HG03521 (cell line): ENCODE data around the gene GGTA1.

Experiments used
- ATAC-seq: cut with Tn5 transposase; IDR thresholded peaks from one replicate; pipeline ENCODE4 v1.9.1; 2021; ENCODE audit warnings: mild to moderate bottlenecking, moderate library complexity; ENCODE audit not compliant: unreplicated experiment

GGTA1 gene

DNA sequence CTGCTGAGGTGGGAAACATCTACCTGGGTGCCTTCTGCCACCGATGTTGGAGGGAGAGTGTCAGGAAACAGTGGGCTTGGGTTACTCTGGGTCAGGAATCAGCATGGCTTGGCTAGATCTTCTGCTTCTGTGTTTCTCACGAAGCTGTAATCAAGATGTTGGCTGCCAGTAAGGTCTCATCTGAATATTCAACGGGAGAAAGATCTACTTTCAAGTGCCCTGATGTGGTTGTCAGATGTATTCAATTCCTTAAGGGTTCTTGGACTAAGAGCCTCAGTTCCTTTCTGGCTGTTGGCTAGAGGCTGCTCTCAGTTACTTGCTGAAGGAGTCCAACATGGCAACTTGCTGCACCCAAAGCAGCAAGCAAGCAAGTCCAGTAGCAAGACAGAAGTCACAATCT is 87.7 kb downstream of the GGTA1 start:
- no peak for ATAC-seq

DNA sequence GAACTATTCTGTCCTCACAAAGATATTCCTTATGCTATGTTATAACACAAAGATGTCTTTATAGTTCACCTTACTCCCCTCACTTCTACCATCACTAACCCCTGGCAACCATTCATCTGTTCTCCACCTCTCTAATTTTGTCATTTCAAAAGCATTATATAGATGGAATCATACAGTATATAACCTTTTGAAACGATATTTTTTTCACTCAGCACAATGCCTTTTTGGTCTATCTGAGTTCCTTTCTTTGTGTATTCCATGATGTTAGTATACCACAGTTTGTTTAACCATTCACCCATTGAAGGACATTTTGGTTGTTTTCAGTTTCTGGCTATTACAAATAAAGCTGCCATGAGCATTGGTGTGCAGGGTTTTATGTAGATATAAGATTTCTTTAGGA is 93.7 kb downstream of the GGTA1 start:
- no peak for ATAC-seq
